B cell (primary cell): ENCODE measurements around the gene SLC37A1.

Experiments used
- EZH2 ChIP-seq: IDR thresholded peaks from 2 replicates; pipeline ENCODE4 v1.6.1; 2012; ENCODE audit warnings: borderline replicate concordance, low read depth, mild to moderate bottlenecking, moderate library complexity, low read length; ENCODE audit not compliant: insufficient read depth, poor library complexity, severe bottlenecking
- TF ChIP-seq, protein P1 (sequence below): fragments of 200-600 bp; IDR thresholded peaks from one replicate; pipeline ENCODE4 v1.8.0; 2022; ENCODE audit warnings: antibody characterized with exemption, mild to moderate bottlenecking

DNA sequence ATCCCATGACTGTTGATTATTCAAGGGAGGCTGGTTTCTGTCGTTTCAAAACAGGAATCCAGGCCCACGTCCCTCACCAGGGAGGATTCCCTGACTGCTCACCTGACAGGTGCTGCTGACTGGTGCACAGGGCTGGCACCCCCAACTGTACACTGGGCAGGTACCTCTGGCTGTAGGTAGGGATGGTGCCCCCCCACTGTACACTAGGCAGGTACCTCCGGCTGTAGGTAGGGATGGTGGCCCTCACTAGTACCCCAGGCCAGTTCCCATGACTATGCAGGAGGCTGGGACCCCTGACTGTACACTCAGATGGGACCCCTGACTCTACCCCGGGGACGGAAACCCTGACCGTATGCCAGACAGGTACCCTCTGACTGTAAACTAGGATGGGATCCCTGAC is 106.2 kb downstream of the SLC37A1 start:
- TF ChIP-seq, protein P1, sequence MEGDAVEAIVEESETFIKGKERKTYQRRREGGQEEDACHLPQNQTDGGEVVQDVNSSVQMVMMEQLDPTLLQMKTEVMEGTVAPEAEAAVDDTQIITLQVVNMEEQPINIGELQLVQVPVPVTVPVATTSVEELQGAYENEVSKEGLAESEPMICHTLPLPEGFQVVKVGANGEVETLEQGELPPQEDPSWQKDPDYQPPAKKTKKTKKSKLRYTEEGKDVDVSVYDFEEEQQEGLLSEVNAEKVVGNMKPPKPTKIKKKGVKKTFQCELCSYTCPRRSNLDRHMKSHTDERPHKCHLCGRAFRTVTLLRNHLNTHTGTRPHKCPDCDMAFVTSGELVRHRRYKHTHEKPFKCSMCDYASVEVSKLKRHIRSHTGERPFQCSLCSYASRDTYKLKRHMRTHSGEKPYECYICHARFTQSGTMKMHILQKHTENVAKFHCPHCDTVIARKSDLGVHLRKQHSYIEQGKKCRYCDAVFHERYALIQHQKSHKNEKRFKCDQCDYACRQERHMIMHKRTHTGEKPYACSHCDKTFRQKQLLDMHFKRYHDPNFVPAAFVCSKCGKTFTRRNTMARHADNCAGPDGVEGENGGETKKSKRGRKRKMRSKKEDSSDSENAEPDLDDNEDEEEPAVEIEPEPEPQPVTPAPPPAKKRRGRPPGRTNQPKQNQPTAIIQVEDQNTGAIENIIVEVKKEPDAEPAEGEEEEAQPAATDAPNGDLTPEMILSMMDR = no peak
- no peak for TF ChIP-seq EZH2
